HG03097 (cell line): ENCODE results near the gene UBE2L5.
A peak's percentile ranks its signal among the peaks of the same experiment; 100 is the strongest.

Source experiments
- ATAC-seq: cut with Tn5 transposase; IDR thresholded peaks from one replicate; pipeline ENCODE4 v1.9.1; 2021; ENCODE audit not compliant: unreplicated experiment, low FRiP score

The UBE2L5 gene

GRCh38 chr13:30422054-30422839, at the start of gene UBE2L5:
UBE2L5 (plus strand) TSS chr13:30422493; CDS start chr13:30427991, 5,498 bp downstream.
- ATAC-seq = peak; percentile 44

DNA sequence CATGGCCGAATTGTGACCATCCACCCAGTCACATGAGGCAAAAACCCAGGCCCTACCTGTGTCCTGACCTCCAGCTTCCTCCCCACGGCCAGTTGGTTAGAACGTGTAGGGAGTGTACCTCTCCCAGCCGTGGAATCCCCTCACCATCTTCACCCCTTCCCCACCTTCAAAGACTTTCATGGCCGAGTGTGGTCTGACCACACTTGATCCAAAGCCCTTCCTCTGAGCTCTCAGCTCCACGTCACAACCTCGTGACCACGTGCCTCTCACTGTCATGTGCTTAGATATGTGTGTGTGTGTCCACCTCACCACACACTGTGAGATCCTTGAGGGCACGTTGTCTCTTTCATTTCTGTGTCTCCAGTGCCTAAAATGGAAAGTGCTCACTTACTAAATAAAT, 48.6 kb upstream of the UBE2L5 start:
- no peak for ATAC-seq

DNA sequence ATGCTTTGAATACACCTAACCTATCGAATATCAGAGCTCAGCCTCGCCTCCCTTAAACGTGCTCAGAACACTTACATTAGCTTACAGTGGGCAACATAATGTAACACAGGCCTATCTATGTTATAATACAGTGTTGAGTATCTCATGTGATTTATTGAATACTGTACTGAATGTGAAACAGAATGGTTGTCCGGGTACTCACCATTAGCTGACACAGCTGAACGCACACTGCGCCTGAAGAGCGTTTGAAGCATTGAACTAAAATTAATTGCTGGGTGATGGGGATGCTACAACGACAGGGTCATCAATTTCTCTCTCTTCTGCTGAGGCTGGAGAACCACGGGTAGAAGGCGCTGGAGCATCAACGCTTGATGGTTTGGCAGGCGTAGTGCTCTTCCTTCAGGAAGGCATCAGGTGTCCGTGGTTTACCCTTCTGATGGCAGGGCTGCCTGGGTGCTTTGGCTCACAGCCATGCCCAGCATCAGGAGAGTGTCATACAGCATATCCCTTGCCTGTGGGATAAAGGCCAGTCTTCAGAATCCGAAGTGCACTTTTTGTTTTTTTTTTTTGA, 46.9 kb upstream of the UBE2L5 start:
- ATAC-seq = no peak

DNA sequence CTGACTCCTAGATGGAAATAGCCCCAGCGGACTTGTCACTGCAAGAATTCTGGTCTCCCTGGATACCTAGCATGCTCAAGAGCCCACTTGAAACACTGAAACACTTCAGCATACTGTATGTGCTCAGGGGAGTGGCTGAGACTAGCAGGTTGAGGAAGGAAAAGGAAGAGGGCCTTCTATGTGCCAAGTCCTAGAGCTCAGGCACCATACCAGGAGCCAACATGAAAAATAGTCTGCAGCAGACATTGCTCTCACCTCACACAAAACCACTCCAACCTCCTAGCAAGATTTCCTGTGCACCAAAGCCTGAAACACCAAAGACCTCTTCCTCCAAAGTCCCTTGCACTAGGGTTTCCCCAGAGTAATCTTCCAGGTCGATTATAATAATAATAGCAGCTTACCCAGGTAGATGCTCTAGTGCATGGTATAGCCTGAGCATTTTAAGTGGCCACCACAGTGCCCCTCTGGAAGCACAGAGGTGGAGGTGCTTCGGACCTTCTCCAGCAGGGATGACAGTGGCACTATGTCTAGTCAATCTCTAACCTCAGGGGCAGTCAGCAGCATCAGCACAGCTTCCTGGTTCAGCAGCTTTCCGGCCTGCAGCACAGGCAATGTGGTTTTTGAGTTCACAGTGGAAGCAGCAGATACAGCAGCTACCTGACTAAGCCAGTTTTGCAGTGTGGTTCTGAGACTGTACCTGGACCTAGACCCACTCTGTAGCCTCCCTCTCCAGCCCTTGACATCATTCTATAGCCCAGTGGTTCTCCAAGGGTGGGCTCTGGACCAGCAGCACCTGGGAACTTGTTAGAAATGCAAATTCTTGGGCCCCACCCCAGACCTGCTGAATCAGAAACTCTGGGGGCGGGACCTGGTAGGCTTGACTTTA, 45.6 kb upstream of the UBE2L5 start:
- peak; percentile 41 for ATAC-seq

DNA sequence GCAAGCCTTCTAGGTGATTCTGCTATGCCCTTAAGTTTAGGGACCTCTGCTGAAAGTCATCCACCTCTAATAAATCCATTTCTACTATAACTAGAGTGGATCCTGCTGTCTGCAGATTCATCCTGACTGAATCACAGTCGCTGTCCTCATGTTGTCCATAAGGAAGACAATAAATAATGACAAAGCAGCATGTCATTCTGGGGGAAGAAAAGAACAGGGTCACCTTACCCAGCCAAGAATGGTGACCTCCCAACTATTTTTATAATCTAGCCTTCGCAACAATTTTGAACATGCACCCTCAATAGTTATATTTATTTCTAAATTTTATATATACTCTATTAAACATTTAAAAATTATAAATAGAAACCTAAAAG, 45.0 kb upstream of the UBE2L5 start:
- no peak for ATAC-seq

GRCh38 chr13:30378191-30378590, 44.1 kb upstream of the UBE2L5 start:
- ATAC-seq = no peak

- no peak for ATAC-seq
These were observed 41.2 kb upstream of the UBE2L5 start for GRCh38 chr13:30381049-30381448.

DNA sequence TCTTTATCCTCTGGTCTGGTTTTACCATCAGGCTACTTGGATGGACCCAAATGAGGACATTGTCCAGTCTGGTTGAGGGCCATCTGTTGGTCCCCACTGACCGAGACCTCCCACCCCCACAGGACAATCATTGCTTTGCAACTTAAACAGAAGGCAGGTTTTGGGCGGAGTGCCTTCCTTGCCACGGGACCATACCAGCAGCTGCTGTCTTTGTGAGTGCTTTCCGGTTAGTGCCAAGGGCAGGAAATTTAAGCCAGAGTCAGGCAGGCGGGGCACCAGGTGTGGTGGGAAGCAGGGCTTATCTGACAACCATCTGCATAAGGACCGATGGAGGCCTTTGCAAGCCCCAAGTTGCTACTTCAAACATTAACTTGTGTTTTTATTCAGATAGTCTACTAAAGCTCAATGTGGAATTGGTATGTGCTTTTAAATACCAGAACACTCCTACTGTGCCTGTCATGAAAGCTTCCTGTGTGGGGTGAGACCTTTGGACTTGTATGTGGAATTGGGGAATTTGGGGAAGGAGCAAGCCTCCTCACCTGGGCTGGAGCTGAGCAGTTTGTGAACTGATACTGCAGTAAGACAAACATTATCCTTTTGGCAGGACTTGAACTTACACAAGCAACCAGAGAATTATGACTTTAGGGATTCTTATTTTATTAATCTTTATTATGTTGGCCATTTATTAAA, 39.3 kb upstream of the UBE2L5 start:
- no peak for ATAC-seq

GRCh38 chr13:30388406-30389283, 33.6 kb upstream of the UBE2L5 start:
- ATAC-seq = no peak

DNA sequence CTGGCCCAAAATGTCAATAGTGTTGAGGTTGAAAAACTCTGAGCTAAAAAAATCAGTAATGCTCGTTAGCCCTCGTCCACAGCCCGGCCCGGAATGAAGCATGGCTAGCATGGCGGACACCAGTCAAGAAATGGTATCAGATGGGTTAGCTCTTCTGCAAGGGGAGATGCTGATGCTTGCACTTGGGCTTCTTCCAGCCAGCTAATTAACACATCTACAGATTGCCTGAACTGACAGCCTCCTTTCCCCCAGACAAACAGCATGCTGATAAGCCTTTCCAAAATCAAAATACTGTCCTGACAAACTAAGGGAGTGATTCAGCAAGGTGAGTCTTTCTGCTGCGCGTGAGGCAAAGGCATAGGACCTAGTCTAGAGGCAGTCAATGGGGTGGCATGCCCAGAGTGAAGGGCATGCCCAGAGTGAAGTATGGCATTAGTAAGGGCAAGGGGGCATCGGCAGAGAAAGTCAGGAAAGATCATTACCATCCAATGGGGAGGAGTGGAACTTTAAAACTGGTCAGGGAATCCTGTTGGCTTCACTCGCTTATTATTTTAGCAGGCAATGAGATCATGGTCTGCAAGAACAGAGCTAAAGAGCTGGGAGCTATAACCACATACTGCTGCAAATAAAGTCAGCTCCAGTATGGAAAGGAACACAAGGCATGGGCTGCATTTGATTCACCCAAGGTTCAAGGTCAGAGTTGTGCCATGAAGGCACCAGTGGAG, 30.2 kb upstream of the UBE2L5 start:
- ATAC-seq = no peak

DNA sequence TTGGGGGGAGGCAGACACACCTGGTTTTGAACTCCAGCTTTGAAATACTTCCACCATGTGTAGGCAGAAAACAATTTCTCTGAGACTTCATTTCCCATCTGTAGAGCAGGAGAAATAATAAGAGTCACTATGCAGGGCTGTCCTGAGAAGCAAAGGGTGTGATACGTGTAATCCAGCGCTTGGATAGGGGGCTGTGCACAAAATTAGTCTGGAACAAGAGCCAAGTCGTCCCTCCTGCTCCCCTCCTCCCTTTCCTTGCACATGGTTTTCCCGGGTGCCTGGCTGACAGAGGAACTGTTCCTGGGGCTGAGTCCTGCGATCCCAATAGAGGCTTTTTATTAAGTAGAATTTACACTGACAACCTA, 29.6 kb upstream of the UBE2L5 start:
- ATAC-seq = no peak

- peak; percentile 71 for ATAC-seq
These were observed 27.5 kb upstream of the UBE2L5 start for GRCh38 chr13:30394751-30395191.

DNA sequence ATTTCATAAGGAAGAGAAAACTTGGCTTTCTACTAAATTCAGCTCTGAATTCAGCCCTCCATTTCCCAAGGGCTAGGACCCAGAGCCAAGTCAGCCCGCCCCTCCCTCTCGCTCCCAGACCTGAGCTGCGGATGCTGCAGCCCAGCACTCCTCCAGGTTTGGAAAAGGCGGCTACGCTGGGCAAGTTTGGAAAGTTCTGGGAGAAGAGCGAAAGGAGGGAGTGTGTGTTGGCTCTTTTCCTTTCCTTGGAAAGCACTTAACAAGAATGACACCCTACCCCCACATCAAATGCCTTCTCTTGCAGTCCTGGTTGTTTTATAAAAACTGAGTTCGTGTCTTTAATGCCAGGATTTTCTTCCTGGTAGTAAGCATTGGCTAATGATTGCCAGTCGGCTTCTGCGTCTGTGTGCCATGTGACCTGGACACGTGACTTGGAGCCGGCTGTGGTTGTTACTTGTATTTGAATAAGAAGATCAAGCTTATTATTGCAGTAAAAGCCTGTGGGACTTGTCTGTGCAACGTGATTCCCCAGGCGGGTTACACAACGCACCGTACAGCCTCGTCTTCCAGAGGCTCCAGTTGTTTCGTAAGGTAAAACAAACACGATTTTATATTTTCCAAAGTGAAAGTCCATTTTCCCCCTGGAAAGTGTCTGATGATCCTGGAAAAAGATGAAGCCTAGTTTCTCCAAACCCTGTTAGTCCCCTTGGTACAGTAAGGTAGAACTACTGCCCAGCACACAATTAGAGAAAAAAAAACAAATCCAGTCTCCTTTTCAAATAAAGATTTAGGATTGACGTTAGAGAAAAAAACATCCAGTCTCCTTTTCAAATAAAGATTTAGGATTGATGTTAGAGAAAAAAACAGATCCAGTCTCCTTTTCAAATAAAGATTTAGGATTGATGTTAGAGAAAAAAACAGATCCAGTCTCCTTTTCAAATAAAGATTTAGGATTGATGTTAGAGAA, 26.8 kb upstream of the UBE2L5 start:
- ATAC-seq = peak; percentile 53

GRCh38 chr13:30396434-30397075, 25.7 kb upstream of the UBE2L5 start:
- ATAC-seq = no peak

DNA sequence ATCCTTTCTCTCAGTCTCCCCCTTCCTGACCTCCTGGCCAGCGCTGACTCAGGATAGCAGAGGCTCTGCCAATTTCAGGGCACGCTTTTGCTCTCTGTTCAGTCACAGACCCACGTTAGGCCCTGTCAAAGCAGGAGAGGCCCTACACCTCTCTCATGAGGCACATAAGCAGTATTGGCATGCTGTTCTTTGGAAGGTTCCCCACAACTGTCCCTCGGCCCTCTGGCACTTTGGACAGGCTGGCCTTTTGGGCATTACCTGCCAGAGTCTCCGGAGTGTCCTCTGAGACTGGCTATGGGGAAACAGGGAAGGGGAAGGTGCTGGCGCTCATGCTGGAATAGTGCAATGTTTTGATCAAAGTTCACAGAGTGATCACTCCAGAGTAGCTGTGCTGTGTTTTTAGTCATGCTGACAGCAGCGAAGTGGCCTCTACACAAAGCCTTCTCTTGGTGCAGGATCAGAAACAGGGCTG, 23.7 kb upstream of the UBE2L5 start:
- no peak for ATAC-seq

- ATAC-seq = no peak
These were observed 21.9 kb upstream of the UBE2L5 start for GRCh38 chr13:30400376-30400775.

GRCh38 chr13:30401347-30401746, 20.9 kb upstream of the UBE2L5 start:
- ATAC-seq = no peak
